ENCODE data around the gene TMEM135. TPM values are rescaled to one million over a fixed set of nuclear protein-coding genes. Genes with fewer than 3 reads are reported as not detected.

TMEM135 gene
- polyA plus RNA-seq, 1 of the 3 experiments (the other 2 are of a cell fraction): 3.0 TPM

- TF ChIP-seq FOSL2 (IDR thresholded peaks at IDR 0.05; ENCODE audit: borderline replicate concordance, low read depth): no peak
Measured at GRCh38 chr11:86996953-86997570, 40.7 kb upstream of the TMEM135 start (continued).

DNA sequence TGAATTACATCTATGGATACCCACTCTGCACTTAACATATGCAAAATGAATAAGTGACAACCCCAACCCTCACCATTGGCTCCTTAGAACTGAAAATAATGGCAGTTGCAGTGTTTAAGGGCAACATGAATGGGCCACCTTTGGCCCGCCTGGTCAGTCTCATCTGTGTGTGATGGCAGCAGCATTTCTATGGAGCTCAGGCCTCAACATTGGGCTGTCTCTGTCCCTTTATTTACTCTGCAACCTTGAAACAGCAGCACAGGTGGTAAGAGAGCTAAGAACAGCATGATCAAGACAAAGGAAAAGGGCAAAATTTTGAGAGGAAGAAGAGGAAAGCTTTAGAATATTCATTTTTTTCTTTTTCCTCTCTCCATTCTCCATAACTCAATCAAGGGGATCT lies 38.3 kb upstream of the TMEM135 start:
- no peaks in the 10 kb centered on the region for H4K20me1 ChIP-seq (ENCODE audit: insufficient read depth)
- no peak overlapping the region for H3K4me2 ChIP-seq
- peak overlapping the region; percentile 35 for H2AFZ ChIP-seq (ENCODE audit: low read depth)
- H3K36me3 ChIP-seq (replicated peaks in 1 of 2; ENCODE audit: control insufficient read depth in 1 of 2, insufficient read depth in 2 of 2, low read length in 1 of 2): no peaks in the 10 kb centered on the region
- H3K4me1 ChIP-seq (ENCODE audit: control insufficient read depth in 1 of 2, insufficient read depth in 2 of 2, low read depth in 1 of 2, low read length in 1 of 2): peaks cover 5 to 8% of the 10 kb centered on the region in 2 experiments; a peak in 2 of 4 replicates
- CTCF ChIA-PET: interaction anchor here (0.8 to 2.1 kb wide), 3 partner anchors 15 to 98 kb away, joined by 3 to 9 read pairs (median 5); no protein-coding TSS in a partner anchor
- POLR2A ChIA-PET: no interaction called here
- no peaks in the 10 kb centered on the region for H3F3A ChIP-seq (replicated peaks; ENCODE audit: insufficient read depth)
- H3K4me3 ChIP-seq (ENCODE audit: low read depth in 2 of 2, low read length in 1 of 2): no peak overlapping the region
- no peaks in the 10 kb centered on the region for H3K9me2 ChIP-seq
- DNase-seq: no peak
- H3K9me3 ChIP-seq: no peaks in the 10 kb centered on the region
- WGBS (ENCODE audit: low lambda C conversion rate): 88% methylated on average over 1 of the region's 1 CpG
- H3K27ac ChIP-seq (ENCODE audit: low read depth in 2 of 2, low read length in 1 of 2): no peak overlapping the region
- H3K27me3 ChIP-seq (ENCODE audit: insufficient read depth): no peaks in the 10 kb centered on the region
- no peak for TF ChIP-seq IRF3 (IDR thresholded peaks at IDR 0.05; ENCODE audit: low read depth, low read length)
- TF ChIP-seq, protein P1, sequence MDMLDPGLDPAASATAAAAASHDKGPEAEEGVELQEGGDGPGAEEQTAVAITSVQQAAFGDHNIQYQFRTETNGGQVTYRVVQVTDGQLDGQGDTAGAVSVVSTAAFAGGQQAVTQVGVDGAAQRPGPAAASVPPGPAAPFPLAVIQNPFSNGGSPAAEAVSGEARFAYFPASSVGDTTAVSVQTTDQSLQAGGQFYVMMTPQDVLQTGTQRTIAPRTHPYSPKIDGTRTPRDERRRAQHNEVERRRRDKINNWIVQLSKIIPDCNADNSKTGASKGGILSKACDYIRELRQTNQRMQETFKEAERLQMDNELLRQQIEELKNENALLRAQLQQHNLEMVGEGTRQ (IDR thresholded peaks at IDR 0.05; ENCODE audit: borderline replicate concordance, low read depth, low read length): no peak
- no peak for TF ChIP-seq SMC3 (IDR thresholded peaks at IDR 0.05; ENCODE audit: low read depth, low read length)
- TF ChIP-seq, protein P2, sequence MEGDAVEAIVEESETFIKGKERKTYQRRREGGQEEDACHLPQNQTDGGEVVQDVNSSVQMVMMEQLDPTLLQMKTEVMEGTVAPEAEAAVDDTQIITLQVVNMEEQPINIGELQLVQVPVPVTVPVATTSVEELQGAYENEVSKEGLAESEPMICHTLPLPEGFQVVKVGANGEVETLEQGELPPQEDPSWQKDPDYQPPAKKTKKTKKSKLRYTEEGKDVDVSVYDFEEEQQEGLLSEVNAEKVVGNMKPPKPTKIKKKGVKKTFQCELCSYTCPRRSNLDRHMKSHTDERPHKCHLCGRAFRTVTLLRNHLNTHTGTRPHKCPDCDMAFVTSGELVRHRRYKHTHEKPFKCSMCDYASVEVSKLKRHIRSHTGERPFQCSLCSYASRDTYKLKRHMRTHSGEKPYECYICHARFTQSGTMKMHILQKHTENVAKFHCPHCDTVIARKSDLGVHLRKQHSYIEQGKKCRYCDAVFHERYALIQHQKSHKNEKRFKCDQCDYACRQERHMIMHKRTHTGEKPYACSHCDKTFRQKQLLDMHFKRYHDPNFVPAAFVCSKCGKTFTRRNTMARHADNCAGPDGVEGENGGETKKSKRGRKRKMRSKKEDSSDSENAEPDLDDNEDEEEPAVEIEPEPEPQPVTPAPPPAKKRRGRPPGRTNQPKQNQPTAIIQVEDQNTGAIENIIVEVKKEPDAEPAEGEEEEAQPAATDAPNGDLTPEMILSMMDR (IDR thresholded peaks at IDR 0.05): no peak
- TF ChIP-seq TAF1 (IDR thresholded peaks at IDR 0.05; ENCODE audit: borderline replicate concordance, low read depth, low read length): no peak
- TF ChIP-seq, protein P3, sequence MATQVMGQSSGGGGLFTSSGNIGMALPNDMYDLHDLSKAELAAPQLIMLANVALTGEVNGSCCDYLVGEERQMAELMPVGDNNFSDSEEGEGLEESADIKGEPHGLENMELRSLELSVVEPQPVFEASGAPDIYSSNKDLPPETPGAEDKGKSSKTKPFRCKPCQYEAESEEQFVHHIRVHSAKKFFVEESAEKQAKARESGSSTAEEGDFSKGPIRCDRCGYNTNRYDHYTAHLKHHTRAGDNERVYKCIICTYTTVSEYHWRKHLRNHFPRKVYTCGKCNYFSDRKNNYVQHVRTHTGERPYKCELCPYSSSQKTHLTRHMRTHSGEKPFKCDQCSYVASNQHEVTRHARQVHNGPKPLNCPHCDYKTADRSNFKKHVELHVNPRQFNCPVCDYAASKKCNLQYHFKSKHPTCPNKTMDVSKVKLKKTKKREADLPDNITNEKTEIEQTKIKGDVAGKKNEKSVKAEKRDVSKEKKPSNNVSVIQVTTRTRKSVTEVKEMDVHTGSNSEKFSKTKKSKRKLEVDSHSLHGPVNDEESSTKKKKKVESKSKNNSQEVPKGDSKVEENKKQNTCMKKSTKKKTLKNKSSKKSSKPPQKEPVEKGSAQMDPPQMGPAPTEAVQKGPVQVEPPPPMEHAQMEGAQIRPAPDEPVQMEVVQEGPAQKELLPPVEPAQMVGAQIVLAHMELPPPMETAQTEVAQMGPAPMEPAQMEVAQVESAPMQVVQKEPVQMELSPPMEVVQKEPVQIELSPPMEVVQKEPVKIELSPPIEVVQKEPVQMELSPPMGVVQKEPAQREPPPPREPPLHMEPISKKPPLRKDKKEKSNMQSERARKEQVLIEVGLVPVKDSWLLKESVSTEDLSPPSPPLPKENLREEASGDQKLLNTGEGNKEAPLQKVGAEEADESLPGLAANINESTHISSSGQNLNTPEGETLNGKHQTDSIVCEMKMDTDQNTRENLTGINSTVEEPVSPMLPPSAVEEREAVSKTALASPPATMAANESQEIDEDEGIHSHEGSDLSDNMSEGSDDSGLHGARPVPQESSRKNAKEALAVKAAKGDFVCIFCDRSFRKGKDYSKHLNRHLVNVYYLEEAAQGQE (IDR thresholded peaks at IDR 0.05; ENCODE audit: low read depth, low read length): no peak
- no peak for TF ChIP-seq YY1 (IDR thresholded peaks at IDR 0.05; ENCODE audit: low read depth)
- TF ChIP-seq FOSL2 (IDR thresholded peaks at IDR 0.05; ENCODE audit: borderline replicate concordance, low read depth): no peak
- TF ChIP-seq NFIC (IDR thresholded peaks at IDR 0.05; ENCODE audit: borderline replicate concordance): no peak
- TF ChIP-seq, protein P4, sequence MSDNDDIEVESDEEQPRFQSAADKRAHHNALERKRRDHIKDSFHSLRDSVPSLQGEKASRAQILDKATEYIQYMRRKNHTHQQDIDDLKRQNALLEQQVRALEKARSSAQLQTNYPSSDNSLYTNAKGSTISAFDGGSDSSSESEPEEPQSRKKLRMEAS (IDR thresholded peaks at IDR 0.05; ENCODE audit: low read depth): no peak
- TF ChIP-seq, protein P5, sequence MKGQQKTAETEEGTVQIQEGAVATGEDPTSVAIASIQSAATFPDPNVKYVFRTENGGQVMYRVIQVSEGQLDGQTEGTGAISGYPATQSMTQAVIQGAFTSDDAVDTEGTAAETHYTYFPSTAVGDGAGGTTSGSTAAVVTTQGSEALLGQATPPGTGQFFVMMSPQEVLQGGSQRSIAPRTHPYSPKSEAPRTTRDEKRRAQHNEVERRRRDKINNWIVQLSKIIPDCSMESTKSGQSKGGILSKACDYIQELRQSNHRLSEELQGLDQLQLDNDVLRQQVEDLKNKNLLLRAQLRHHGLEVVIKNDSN (IDR thresholded peaks at IDR 0.05; ENCODE audit: borderline replicate concordance, low read depth): no peak
- TF ChIP-seq MXI1 (IDR thresholded peaks at IDR 0.05; ENCODE audit: low read depth, low read length): no peak
- no peak for TF ChIP-seq ELF1 (IDR thresholded peaks at IDR 0.05)
- TF ChIP-seq CHD2 (IDR thresholded peaks at IDR 0.05; ENCODE audit: low read length, partially characterized antibody): no peak
- TF ChIP-seq FOXM1 (IDR thresholded peaks at IDR 0.05; ENCODE audit: low read depth): no peak
- TF ChIP-seq FOXJ3 (CRISPR knock-in tag; IDR thresholded peaks at IDR 0.05): no peak
- no peak for TF ChIP-seq GATA2 (CRISPR knock-in tag; IDR thresholded peaks at IDR 0.05)
- TF ChIP-seq, protein P6, sequence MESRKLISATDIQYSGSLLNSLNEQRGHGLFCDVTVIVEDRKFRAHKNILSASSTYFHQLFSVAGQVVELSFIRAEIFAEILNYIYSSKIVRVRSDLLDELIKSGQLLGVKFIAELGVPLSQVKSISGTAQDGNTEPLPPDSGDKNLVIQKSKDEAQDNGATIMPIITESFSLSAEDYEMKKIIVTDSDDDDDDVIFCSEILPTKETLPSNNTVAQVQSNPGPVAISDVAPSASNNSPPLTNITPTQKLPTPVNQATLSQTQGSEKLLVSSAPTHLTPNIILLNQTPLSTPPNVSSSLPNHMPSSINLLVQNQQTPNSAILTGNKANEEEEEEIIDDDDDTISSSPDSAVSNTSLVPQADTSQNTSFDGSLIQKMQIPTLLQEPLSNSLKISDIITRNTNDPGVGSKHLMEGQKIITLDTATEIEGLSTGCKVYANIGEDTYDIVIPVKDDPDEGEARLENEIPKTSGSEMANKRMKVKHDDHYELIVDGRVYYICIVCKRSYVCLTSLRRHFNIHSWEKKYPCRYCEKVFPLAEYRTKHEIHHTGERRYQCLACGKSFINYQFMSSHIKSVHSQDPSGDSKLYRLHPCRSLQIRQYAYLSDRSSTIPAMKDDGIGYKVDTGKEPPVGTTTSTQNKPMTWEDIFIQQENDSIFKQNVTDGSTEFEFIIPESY (IDR thresholded peaks at IDR 0.05; ENCODE audit: borderline replicate concordance, low read depth): no peak
- TF ChIP-seq EP300 (IDR thresholded peaks at IDR 0.05; ENCODE audit: borderline replicate concordance in 1 of 2, low read depth in 1 of 2, low read length in 1 of 2): no peak
- TF ChIP-seq RFX5 (IDR thresholded peaks at IDR 0.05; ENCODE audit: low read length): no peak
- H3K79me2 ChIP-seq (ENCODE audit: insufficient read depth): no peaks in the 10 kb centered on the region
- H3K9ac ChIP-seq: no peak overlapping the region

Data from SK-N-SH (cell line).